GM21723 (cell line): ENCODE results near the gene PROSER1.
"Not testable (repeated sequence)": the region's sequence is repeated elsewhere in the genome, so short reads cannot be mapped to it uniquely, and the experiment has no call there.

ENCODE experiments used
- ATAC-seq: cut with Tn5 transposase; IDR thresholded peaks from one replicate; pipeline ENCODE4 v1.9.1; 2021; ENCODE audit warnings: mild to moderate bottlenecking, moderate library complexity; ENCODE audit not compliant: unreplicated experiment

The PROSER1 gene

DNA sequence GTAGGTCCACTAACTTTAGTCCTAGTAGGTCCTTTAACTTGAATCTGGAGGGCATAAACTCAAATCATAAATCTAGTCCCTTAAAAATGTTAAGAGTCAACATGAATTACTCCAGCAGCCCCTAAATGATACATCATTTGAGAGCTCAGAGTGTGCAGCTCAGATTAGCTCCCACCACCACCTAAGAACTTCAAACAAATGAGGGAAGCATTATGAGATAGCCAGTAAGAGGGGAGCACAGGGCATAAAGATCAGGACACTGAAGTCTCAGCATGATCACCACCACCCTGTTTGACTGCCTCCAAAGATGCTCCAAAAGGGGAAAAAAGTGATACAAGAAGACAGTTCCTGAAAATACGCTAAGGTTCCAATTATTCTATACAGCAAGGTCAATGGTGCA is 5.7 kb downstream of the PROSER1 start:
- ATAC-seq: no peak

DNA sequence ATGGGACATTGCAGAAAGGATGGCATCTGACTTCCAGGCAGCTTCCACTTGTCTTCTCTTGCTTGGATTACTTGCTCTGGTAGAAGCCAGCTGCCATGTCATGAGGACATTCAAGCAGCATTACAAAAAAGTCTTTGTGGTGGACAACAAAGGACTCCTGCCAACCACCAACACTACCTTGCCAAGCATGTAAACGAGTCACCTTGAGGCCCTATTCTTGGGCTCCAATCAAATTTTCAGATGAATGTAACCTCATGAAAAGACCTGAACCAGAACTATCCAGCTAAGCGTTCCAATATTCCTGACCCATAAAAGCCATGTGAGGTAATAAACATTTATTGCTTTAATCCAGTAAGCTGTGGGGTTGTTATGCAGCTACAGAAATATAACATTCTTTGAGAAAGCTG is 12.5 kb downstream of the PROSER1 start:
- no peak for ATAC-seq

DNA sequence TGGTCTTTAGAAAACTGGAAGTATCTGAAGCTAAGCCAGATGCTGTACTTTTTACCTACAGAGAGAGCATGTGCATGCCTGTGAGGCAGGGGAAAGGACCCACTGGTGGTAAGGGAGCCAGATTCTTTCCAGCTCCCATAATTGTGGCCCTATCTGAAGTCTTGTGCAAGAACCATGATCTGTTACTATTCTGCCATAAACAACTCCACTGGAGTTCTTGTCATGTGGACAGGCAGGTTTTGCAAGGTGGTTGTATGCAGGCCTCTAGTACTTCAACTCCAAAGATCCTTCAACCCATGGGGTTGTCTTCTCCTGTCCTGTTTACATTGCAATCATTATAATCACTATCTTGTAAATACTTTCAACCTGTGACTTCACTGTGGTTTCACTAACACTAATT is 14.1 kb downstream of the PROSER1 start:
- no peak for ATAC-seq

DNA sequence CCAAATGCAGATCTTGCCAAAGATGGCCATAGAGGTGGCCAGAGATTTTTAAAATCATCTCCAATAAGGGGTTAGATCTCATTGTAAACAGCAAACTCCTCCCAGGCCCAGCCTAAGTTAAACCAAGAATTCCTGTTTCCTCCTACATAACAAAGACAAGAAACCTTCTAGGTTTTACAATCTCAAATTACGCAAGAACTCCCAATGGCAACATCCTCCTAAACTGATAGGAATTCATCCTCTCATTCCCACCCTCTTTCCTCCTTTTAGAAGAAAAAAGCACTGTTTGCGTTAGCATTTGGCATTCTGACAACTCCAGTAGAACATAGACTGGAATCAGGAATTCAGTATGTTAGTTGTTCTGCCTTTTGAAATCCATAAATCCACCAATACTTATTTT is 14.6 kb downstream of the PROSER1 start:
- no peak for ATAC-seq

DNA sequence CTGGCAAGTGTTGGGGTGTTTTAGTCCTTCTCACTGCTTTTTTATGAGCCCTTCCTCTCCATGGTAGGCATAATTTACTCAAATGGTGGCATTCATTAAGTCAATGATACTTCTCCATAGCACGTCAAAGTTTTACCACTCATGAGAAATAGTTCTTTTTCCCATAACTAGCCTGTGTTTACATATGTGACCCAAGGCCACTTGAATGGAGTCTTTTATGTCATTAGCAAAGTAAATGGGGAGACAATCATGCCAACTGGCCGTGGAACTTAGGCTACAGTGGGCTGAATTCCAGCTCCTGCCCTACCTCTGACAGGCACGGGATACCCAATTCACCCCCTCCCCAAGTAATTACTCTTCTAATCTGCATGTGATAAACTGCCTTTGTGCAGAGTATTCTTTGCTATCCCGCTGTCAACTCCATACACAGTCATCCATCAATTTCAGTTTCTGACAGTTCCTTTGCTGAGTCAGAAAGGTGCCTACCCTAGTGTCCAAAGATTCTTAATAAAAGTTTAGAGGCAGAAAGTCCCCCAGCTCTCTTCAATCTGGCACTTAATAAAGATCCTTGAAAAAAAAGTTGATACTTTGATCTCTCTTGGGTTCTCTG is 16.9 kb downstream of the PROSER1 start:
- no peak for ATAC-seq

DNA sequence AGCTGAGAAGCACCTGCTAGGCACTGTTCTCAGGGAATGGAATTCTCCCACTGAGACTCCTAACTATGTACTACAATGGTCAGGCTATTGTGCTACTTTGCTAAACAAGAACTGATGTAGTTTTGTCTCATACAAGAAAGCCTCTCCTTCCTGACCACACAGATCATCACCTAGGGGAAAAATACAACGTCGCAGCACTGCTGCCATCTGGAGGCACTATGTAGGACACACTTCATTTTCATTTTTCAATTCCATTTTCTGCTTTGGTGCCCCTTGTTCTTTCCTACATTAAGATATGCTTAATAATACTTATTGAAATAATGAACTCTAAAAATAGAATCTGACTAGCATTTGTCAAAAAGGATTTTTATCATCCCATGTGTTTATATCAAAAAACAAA is 21.1 kb downstream of the PROSER1 start:
- ATAC-seq: peak; percentile 86

DNA sequence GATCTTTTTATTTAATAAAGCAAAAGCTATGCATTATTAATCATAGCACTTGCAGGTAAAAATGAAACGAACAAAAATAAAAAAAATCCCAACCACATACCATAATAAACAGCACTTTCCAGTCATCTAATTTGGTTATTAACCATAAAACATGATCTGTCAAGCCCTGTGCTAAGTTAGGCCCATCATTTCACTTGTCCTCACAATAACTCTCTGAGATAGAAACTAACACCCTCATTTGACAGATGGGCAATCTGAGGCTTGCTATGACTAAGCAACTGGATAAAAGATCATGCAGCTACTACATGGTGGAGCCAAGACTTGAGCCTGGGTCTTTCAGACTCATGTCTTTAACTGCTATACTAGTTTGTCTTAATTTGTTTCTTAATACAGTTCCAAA is 21.8 kb downstream of the PROSER1 start:
- ATAC-seq: peak; percentile 73

DNA sequence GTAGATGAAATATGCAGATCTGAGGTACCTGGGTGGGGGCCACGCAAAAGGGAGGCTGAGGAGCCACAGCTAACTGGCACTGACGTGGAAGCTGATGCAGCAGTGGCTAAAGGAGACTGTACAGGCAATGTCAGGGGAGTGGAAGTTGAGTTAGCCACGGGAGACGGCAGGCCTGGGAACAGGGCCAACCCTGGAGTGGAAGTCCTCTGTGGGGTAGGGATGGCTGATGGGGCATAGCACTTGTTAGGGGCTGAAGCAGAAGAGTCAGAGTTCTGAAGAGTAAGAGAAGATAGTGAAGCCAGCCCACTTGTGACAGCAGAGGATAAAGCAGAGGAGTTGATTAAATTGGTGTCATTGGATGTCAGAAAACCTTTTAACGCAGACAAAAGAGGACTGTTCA is 24.4 kb downstream of the PROSER1 start:
- ATAC-seq: no peak

DNA sequence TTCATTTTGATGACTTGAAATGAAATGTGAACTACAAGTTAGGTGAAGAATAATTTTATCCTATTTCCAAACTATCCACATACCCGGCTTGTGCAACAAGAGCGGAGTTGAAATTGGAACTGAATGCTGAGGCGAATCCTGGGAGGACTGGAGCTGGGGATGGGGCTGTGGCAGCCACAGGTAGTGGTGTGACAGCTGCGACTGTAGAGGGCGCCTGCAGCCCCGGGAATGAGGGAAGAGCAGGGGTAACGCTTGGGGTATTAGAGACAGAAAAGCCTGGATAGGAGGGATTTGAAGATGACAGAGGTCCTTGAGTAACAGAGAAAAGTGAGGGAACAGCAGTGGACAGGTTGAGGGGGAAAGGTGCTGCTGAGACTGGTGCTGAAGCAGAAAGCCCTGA is 25.3 kb downstream of the PROSER1 start:
- no peak for ATAC-seq

DNA sequence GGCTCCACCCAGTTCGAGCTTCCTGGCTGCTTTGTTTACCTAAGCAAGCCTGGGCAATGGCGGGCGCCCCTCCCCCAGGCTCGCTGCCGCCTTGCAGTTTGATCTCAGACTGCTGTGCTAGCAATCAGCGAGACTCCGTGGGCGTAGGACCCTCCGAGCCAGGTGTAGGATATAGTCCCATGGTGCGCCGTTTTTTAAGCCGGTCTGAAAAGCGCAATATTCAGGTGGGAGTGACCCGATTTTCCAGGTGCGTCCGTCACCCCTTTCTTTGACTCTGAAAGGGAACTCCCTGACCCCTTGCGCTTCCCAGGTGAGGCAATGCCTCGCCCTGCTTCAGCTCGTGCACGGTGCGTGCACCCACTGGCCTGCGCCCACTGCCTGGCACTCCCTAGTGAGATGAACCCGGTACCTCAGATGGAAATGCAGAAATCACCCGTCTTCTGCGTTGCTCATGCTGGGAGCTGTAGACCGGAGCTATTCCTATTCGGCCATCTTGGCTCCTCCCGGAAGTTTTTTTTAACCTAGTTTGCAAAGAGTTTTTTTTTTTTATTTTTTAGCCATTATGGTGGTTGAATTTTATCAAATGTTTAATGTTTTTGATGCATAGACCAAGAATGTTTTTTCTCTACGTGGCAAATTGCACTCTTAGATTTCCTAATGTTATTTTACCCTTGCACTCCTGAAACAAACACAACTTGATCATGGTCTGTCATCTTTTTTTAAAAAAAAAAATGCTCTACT is 31.3 kb downstream of the PROSER1 start:
- ATAC-seq: not testable (repeated sequence)

DNA sequence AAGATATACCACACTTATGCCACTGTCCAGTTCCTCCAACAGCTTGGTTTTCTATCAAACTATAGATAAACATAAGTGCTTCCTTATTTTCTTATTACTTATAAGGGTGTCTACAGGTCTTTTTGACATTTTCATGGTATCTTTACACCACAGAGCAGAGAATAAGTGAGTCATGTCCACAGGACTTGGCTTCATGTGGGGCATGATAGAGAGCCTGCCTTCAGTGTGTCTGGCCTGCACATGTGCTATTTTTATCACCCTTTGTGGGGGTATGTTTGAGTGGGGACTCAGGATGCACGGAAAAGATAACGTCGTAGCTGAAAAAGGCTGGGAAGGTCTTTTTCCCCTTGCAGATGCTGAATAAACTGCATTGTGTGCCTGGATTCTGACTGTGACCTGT is 39.1 kb downstream of the PROSER1 start:
- no peak for ATAC-seq

DNA sequence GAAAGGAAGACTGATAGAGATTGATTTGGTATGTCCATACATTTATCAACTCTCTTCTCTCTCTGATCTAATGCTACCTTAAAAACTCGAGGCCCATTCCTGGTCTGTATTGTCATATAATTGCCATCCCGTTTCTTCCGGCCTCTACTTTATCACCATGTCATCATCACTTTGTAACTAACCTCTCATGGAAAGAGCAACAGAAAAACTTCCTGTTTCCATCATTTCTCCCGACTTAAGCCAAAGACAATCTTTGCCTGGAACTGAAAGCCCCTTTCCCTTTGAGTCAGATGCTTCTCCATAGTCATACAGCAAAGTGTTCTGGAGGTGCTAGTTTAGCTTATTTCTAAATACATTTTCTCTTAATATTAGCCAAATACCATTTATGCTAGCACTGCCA is 44.5 kb downstream of the PROSER1 start:
- ATAC-seq: no peak

DNA sequence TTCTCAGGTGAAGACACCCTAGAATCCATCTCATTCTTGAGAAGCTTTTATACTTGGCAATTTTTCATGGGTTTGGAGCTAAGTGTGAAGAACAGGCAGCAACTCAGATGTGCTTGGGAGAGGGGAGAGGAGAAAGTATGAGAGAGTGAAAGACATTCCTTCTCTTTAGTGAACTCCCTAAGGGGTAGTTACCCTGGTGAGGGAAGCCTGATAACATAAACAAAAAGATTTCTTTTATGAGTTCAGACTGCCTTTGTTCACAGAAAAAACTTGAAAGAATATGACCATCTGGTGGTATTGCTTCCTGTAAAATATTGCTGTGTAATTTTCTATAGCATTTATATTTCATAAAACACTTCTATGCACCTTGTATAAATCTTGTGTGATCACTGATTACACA is 47.2 kb downstream of the PROSER1 start, which contains the start of gene STOML3:
Gene STOML3 (minus strand): TSS at position 139 of the 400 bp plus-strand sequence. CDS start 110 bp downstream, at position 29.
- ATAC-seq: no peak

DNA sequence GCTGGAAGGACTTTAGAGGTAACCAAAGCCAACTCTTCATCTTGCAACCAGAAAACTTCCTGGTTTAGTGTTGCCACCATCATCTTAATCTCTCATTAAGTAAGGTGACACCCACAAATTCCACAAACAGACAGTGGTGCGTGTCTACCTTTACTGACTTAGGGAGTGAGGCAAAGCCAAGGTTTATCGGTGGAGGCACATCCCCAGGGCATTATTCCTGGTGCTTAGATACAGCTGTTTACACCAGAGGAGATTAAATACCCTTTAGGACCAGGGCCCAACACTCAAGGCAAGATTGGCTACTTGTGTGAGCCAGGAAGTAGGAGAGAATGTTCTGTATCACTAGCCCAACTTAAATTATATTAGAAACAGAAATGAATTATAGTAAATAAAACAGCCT is 56.8 kb downstream of the PROSER1 start:
- ATAC-seq: no peak

DNA sequence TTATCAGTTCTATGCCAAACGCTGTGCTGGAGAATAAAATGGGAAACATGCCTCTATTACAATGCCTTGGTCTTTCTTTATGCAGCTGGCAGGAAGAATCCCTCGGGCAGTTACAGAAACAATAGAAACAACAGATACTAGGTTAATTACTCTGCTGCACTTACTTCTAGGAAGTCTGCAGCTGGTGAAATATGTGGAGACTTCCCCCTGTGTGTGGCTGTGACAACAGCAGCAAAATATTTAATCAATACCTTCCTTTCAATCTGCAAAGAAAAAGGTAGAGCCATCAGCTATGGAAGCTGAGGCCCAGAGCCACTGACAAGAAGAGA is 57.2 kb downstream of the PROSER1 start:
- no peak for ATAC-seq

DNA sequence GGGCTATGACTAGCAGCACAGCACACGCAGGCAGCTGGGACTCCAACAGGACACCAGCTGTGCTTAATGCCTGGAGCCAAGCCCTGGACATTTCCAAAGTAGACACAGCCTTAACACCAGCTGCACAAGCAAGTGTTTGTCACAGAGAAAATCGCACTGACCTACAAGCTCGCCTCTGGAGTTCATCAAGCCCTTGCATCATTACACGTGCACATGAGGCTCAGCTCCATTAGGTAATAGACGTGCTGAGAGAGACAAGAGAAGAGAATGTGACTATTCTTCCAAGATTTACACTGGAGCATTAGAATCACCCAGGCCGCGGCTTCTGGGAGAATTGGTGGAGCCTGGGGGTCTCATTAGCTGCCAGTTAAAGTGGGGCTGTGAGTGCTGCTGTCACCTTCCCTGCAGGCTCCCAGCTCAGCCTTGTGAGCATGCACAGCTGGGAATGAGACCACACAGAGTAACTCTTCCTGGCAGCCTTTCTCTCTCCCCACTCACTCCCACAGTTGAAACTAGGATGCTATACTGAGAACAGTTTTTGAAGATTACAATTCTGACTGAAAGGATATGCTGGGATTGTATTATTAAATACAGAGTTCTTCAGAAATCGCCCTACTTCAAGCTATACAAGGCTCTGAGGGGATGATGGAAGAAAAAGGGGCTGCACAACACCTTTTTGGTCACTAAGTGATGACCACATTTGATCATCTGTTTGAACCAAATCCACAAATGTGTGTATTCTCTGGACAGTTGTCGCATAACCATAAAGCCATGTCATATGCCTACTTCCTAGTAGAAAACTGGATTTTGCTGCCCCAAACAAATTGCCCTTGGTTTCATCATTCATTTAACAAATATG is 57.8 kb downstream of the PROSER1 start:
- no peak for ATAC-seq

DNA sequence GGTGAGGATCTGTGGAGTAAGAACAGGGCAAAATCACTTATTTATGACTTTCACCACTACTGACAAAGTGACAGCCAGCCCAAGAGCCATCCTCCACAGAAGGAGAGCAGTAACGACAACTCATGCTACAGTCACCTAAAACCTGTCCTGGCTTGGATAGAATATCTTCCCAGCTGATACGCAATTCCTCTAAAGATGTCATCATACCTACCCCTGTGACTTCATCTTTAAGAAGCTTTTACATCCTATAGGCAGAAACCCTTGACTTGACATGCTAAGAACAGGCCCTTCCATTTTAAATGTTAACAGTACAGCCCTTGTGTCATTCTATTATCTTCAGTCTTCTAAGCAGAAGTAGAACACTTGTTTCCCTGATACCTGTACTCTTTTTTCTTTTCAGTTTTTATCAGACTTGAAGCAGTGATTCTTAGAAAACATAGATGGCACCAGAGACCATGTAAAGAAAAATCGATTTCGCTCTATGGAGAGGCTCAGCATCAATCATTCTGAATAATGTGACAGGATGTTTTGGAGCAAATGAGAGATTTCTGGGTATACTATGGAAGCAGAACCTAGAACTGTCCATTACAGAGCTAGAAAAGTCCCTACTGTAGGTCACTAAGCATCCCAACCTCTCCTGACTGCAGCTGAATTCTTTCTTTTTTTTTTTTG is 67.4 kb downstream of the PROSER1 start:
- no peak for ATAC-seq

DNA sequence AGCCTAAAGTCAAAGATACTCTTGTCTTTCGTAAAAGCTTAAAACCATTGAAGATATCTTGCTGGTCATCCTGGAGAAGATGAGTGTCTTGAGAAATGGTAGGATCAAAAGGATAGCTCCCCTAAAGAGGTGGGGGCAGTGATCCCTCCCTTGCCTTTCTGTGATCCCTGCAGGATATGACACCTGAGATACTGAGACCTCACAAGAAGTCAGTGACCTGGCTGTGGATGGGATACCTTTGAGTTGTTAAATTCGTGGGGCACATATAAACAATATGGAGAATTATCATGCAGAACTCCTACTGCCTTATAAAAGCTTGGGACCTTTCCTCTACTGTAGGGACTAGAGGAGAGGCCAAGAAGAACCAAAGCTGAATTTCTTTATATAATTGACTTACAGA is 68.7 kb downstream of the PROSER1 start:
- no peak for ATAC-seq

DNA sequence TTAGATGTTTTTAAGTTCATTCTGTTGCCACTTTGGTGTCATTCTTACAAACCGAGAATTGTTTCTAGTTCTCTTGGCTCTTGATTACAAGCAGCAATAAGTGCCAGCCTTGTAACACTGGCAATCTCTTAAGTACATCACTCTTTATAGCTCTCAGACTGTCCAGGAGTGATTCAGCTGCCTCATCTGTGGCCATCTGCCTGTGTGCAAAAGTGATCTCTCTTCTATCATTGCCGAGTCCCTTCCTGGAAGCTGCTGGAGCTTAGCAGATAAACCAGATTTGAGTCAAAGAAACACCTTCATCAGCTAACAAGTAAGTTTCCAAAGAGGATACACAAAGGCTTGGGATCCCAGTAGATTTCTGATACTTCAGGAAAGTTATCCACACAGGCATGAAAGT is 70.4 kb downstream of the PROSER1 start:
- no peak for ATAC-seq

DNA sequence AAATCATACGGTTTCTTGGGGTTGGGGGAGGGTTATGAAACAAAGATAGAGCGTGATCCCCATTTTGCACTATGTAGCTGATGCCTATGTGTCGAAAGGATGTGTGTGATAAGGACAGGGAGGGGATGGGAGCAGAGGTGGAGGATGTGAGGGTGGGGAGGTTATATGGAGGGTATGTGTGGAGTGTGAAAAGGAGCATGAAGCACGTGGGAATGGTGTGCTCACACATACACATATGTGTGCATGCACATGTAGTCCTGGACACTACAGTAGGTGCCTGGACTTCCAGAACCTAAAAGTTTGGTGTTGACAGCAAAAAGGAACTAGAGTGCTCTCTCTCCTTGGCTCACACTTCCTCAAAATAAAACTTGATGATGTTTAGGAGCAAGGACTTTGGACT is 72.6 kb downstream of the PROSER1 start:
- ATAC-seq: no peak

DNA sequence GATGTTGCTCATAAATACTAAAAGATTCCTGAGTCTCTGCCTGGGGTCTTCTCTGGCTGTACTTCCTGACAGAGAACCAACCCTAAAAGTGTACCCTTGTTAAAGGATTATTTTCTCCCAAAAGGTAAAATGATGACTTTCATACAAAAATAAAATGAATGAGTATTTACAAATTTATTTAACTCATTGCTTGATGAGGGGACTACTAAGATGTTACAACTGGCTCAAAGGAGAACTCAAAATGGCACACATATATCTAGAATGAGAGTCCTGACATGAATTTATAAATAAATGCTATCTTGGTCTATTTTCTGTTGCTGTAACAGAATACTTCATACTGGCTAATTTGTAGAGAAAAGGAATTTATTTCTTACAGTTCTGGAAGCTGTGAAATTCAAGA is 77.7 kb downstream of the PROSER1 start:
- no peak for ATAC-seq
